Ovary (tissue), 3 donors: ENCODE measurements around the gene UNC13D.

Experiments
- EP300 ChIP-seq: sonication (generic); formaldehyde crosslinking; IDR thresholded peaks from one replicate; pipeline ENCODE4 v1.6.1; 2017; ENCODE audit warnings: antibody characterized with exemption
- POLR2A ChIP-seq: fragments of 450-650 bp; IDR thresholded peaks from one replicate; pipeline ENCODE4 v1.6.1; 2017; ENCODE audit warnings: antibody characterized with exemption, mild to moderate bottlenecking, moderate library complexity
- TF ChIP-seq, protein P1 (sequence below), 3 donors: fragments of 450-650 bp in 2 of 3; fragments of 200-600 bp in 1 of 3; IDR thresholded peaks; one replicate each; pipeline versions ENCODE4 v1.5.1 to v1.8.0; 2016 to 2022; ENCODE audit warnings: antibody characterized with exemption in 3 of 3, mild to moderate bottlenecking in 1 of 3
- donor health status: DM: no; HTN: no; CAD: no.

DNA sequence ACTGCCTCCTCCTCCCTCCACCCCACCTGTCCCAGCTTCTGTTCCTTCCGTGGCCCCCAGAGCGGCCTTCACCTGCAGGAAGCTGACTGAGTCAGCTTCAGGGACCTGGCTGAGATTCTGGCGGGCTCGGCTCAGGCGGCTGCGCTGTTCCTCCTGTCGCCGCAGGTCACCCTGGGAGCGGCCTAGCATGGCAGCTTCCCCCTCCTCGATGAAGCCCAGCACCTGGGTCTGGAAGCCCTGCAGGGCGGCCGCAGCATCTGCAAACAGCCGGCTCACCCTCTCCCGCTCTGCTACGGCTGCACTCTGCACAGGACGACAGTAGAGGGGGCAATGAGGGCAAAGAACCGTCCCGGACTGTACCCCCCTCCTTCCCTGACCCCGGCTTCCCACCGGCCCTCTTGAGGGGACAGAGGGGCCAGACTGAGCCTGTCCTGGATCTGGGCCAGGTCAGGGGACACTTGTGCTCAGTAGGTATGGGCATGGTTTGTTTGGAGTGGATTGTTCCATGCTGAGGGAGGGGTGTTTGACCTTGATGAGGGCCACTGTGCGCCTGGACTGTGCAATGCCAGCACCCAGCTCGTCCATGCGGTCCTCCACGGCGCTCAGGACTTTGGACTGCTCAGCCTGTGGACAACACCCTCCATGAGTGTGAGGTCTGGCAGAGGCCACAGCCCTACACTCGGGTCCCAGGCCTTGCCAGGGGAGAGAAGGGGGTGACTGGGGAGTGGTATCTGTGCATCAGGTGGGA is 32.2 kb upstream of the UNC13D start:
- TF ChIP-seq, protein P1, sequence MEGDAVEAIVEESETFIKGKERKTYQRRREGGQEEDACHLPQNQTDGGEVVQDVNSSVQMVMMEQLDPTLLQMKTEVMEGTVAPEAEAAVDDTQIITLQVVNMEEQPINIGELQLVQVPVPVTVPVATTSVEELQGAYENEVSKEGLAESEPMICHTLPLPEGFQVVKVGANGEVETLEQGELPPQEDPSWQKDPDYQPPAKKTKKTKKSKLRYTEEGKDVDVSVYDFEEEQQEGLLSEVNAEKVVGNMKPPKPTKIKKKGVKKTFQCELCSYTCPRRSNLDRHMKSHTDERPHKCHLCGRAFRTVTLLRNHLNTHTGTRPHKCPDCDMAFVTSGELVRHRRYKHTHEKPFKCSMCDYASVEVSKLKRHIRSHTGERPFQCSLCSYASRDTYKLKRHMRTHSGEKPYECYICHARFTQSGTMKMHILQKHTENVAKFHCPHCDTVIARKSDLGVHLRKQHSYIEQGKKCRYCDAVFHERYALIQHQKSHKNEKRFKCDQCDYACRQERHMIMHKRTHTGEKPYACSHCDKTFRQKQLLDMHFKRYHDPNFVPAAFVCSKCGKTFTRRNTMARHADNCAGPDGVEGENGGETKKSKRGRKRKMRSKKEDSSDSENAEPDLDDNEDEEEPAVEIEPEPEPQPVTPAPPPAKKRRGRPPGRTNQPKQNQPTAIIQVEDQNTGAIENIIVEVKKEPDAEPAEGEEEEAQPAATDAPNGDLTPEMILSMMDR (IDR thresholded peaks at IDR 0.05), result no peak
- TF ChIP-seq POLR2A (no peak), EP300 (no peak)
